Lower leg skin (tissue), 3 donors: Measurements from ENCODE around the gene CLEC19A.

Source experiments
- POLR2A ChIP-seq, 2 donors: fragments of 450-650 bp; IDR thresholded peaks; one replicate each; pipeline ENCODE4 v1.6.1; 2016 to 2017; ENCODE audit warnings: antibody characterized with exemption in 2 of 2, mild to moderate bottlenecking in 1 of 2, moderate library complexity in 1 of 2
- TF ChIP-seq, protein P1 (sequence below), 3 donors: fragments of 450-650 bp; IDR thresholded peaks; one replicate each; pipeline ENCODE4 v1.5.1; 2016; ENCODE audit warnings: antibody characterized with exemption in 3 of 3, mild to moderate bottlenecking in 3 of 3, moderate library complexity in 2 of 3

- TF ChIP-seq, protein P1, sequence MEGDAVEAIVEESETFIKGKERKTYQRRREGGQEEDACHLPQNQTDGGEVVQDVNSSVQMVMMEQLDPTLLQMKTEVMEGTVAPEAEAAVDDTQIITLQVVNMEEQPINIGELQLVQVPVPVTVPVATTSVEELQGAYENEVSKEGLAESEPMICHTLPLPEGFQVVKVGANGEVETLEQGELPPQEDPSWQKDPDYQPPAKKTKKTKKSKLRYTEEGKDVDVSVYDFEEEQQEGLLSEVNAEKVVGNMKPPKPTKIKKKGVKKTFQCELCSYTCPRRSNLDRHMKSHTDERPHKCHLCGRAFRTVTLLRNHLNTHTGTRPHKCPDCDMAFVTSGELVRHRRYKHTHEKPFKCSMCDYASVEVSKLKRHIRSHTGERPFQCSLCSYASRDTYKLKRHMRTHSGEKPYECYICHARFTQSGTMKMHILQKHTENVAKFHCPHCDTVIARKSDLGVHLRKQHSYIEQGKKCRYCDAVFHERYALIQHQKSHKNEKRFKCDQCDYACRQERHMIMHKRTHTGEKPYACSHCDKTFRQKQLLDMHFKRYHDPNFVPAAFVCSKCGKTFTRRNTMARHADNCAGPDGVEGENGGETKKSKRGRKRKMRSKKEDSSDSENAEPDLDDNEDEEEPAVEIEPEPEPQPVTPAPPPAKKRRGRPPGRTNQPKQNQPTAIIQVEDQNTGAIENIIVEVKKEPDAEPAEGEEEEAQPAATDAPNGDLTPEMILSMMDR (IDR thresholded peaks at IDR 0.05), result no peak
- TF ChIP-seq POLR2A (IDR thresholded peaks at IDR 0.05), result no peak
These were observed 22.9 kb downstream of the CLEC19A start for GRCh38 chr16:19308392-19308791.
